Measurements from ENCODE around the gene MRPL42.
A peak's percentile ranks its signal among the peaks of the same experiment; 100 is the strongest.

The MRPL42 gene

GRCh38 chr12:93500667-93501066 is 33.4 kb downstream of the MRPL42 start:
- DNase-seq = no peak

GRCh38 chr12:93502802-93503623 is 35.7 kb downstream of the MRPL42 start:
- peak; percentile 61 for DNase-seq

- DNase-seq = peak; percentile 63
These were observed 39.9 kb downstream of the MRPL42 start for GRCh38 chr12:93507165-93507564.

GRCh38 chr12:93509506-93509905 is 42.2 kb downstream of the MRPL42 start:
- DNase-seq = no peak

- no peak for DNase-seq
These were observed 47.5 kb downstream of the MRPL42 start for GRCh38 chr12:93514853-93515252.

GRCh38 chr12:93518725-93519124 is 51.4 kb downstream of the MRPL42 start:
- no peak for DNase-seq

- DNase-seq = no peak
These were observed 52.5 kb downstream of the MRPL42 start for GRCh38 chr12:93519859-93520258.

GRCh38 chr12:93520454-93520853 is 53.1 kb downstream of the MRPL42 start:
- no peak for DNase-seq

- DNase-seq = no peak
These were observed 54.1 kb downstream of the MRPL42 start for GRCh38 chr12:93521225-93522080.

- DNase-seq = no peak
These were observed 57.2 kb downstream of the MRPL42 start for GRCh38 chr12:93524386-93525133.

GRCh38 chr12:93526786-93527428 is 59.6 kb downstream of the MRPL42 start:
- DNase-seq = no peak

- DNase-seq = peak; percentile 51
These were observed 63.0 kb downstream of the MRPL42 start for GRCh38 chr12:93530358-93530757.

GRCh38 chr12:93533310-93533709 is 66.0 kb downstream of the MRPL42 start:
- DNase-seq = no peak

- DNase-seq = no peak
These were observed 68.9 kb downstream of the MRPL42 start for GRCh38 chr12:93536111-93536765.

GRCh38 chr12:93536766-93537488 is 69.6 kb downstream of the MRPL42 start:
- no peak for DNase-seq

- no peak for DNase-seq
These were observed 70.5 kb downstream of the MRPL42 start for GRCh38 chr12:93537769-93538168.

GRCh38 chr12:93539821-93540220 is 72.5 kb downstream of the MRPL42 start:
- DNase-seq = no peak

GRCh38 chr12:93540466-93540865 is 73.2 kb downstream of the MRPL42 start:
- no peak for DNase-seq

GRCh38 chr12:93541578-93542225 is 74.4 kb downstream of the MRPL42 start:
- no peak for DNase-seq

GRCh38 chr12:93547778-93548177 is 80.5 kb downstream of the MRPL42 start:
- DNase-seq = no peak

GRCh38 chr12:93549174-93549573 is 81.9 kb downstream of the MRPL42 start:
- DNase-seq = no peak
